MCF 10A (cell line): ENCODE data around the gene KCNMA1. TPM values are rescaled to one million over a fixed set of nuclear protein-coding genes. Genes with fewer than 3 reads are reported as not detected.
A peak's percentile ranks its signal among the peaks of the same experiment; 100 is the strongest.

Experiments used
- BruUV-seq: library from RNA; stranded (reverse); fragments of 400-500 nt; replicated peaks from 2 replicates; lab custom pipeline; 2021; lab: Mats Ljungman, UMichigan
- CTCF ChIA-PET: fragments of 300-600 bp; sonication (Branson Sonifier 250); formaldehyde crosslinking; extraction: SDS; loops from one replicate; lab custom pipeline; 2021; ENCODE audit warnings: antibody characterized with exemption, inconsistent platforms; lab: Yijun Ruan, JAX
- POLR2A ChIA-PET: fragments of 300-600, 350-650 bp; sonication (Branson Sonifier 250); formaldehyde crosslinking; extraction: SDS; loops from one replicate; lab custom pipeline; 2020; ENCODE audit warnings: antibody characterized with exemption, inconsistent platforms; lab: Yijun Ruan, JAX
- DNase-seq: peaks from one replicate; pipeline ENCODE4 v3.0.0-alpha.2; 2018; ENCODE audit not compliant: unreplicated experiment
- H3K27ac Mint-ChIP-seq: one replicate; pipeline ENCODE4 v1.8.0; 2022; ENCODE audit warnings: mild to moderate bottlenecking, low read depth, mixed read lengths; ENCODE audit not compliant: unreplicated experiment
- H3K27me3 Mint-ChIP-seq: one replicate; pipeline ENCODE4 v1.8.0; 2022; ENCODE audit warnings: mixed read lengths; ENCODE audit not compliant: insufficient read depth, unreplicated experiment
- H3K36me3 Mint-ChIP-seq: one replicate; pipeline ENCODE4 v1.8.0; 2022; ENCODE audit warnings: mild to moderate bottlenecking, moderate library complexity, mixed read lengths; ENCODE audit not compliant: insufficient read depth, unreplicated experiment
- H3K4me1 Mint-ChIP-seq: one replicate; pipeline ENCODE4 v1.8.0; 2022; ENCODE audit warnings: mixed read lengths; ENCODE audit not compliant: insufficient read depth, unreplicated experiment
- H3K4me3 Mint-ChIP-seq: one replicate; pipeline ENCODE4 v1.8.0; 2022; ENCODE audit warnings: mild to moderate bottlenecking, moderate library complexity, mixed read lengths; ENCODE audit not compliant: unreplicated experiment
- H3K9me3 Mint-ChIP-seq: one replicate; pipeline ENCODE4 v1.8.0; 2022; ENCODE audit warnings: mixed read lengths; ENCODE audit not compliant: unreplicated experiment
- CTCF ChIP-seq: fragments of 200-600 bp; IDR thresholded peaks from one replicate; pipeline ENCODE4 v1.8.0; 2022; ENCODE audit warnings: antibody characterized with exemption, mild to moderate bottlenecking; ENCODE audit not compliant: unreplicated experiment
- intact Hi-C: fragments of 100-400 bp; cut with micrococcal nuclease; formaldehyde crosslinking; loops from 2 replicates; pipeline ENCODE4 v1.14.1; 2022
- total RNA-seq: library from RNA; stranded (reverse); gene quantifications from 2 replicates; pipeline ENCODE4 v1.2.3, GENCODE V29; 2022

KCNMA1 gene
- total RNA-seq, 1 experiment from 2014 or later, result 7.5 TPM

GRCh38 chr10:77305650-77306632 is 331.7 kb downstream of the KCNMA1 start:
- DNase-seq, result no peak

DNA sequence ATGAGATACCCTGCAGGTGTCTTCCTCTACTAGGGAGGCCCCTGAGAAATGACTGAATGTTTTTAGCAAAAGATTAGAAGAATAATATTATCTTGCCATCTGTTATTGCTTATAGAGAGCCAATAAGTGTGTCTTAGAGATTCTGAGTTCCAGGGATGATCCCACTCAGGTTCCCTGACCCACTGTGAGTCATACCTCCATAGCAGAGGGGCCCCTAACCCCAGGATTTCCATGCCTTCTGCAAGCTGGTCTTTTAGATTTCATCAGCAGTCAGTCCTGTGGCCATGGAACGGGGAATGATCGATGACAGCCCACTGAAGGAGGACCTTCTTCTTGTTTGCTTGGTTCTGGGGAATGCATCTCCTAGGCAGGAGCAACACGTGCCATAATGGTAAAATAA is 333.4 kb downstream of the KCNMA1 start:
- Mint-ChIP-seq H3K27me3 (no peaks in the 10 kb centered on the region), H3K27ac (no peak overlapping the region), H3K4me1 (peaks cover 17% of the 10 kb centered on the region), H3K4me3 (no peak overlapping the region), H3K36me3 (no peaks in the 10 kb centered on the region), H3K9me3 (no peaks in the 10 kb centered on the region)
- TF ChIP-seq CTCF, result no peak
- no TSS peak for BruUV-seq
- no peak for DNase-seq
- POLR2A ChIA-PET, result no interaction called here
- intact Hi-C loops, result no loop called here
- CTCF ChIA-PET, result no interaction called here

More at GRCh38 chr10:77305650-77306632, 331.7 kb downstream of the KCNMA1 start:
- no peaks in the 10 kb centered on the region for H3K36me3 Mint-ChIP-seq
- H3K27ac Mint-ChIP-seq, result no peak overlapping the region
- no peak overlapping the region for H3K4me3 Mint-ChIP-seq
- no peaks in the 10 kb centered on the region for H3K27me3 Mint-ChIP-seq
- no TSS peak for BruUV-seq
- POLR2A ChIA-PET, result no interaction called here
- intact Hi-C loops, result no loop called here
- peaks cover 13% of the 10 kb centered on the region for H3K4me1 Mint-ChIP-seq
- H3K9me3 Mint-ChIP-seq, result no peaks in the 10 kb centered on the region
- no peak for TF ChIP-seq CTCF
- CTCF ChIA-PET, result interaction anchor here (0.6 to 0.7 kb wide), 3 partner anchors 227 to 330 kb away, joined by 3 read pairs; no protein-coding TSS in a partner anchor

- Mint-ChIP-seq H3K27ac (no peak overlapping the region), H3K4me3 (no peak overlapping the region), H3K27me3 (no peaks in the 10 kb centered on the region), H3K36me3 (no peaks in the 10 kb centered on the region), H3K4me1 (peaks cover 26% of the 10 kb centered on the region), H3K9me3 (no peaks in the 10 kb centered on the region)
- peak; percentile 21 for DNase-seq
- no peak for TF ChIP-seq CTCF
- intact Hi-C loops, result no loop called here
- ChIA-PET CTCF (interaction anchor here (0.7 to 0.9 kb wide), 2 partner anchors 88 to 137 kb away, joined by 3 read pairs; no protein-coding TSS in a partner anchor), POLR2A (interaction anchor here (0.8 to 1.0 kb wide), 4 partner anchors 20 to 106 kb away, joined by 3 read pairs; no protein-coding TSS in a partner anchor)
- no TSS peak for BruUV-seq
Observed at GRCh38 chr10:77301305-77301730, 336.3 kb downstream of the KCNMA1 start.

GRCh38 chr10:77300682-77301302 is 336.8 kb downstream of the KCNMA1 start:
- Mint-ChIP-seq H3K27ac (no peak overlapping the region), H3K36me3 (no peaks in the 10 kb centered on the region), H3K27me3 (no peaks in the 10 kb centered on the region), H3K9me3 (no peaks in the 10 kb centered on the region), H3K4me1 (peaks cover 22% of the 10 kb centered on the region), H3K4me3 (no peak overlapping the region)
- intact Hi-C loops, result no loop called here
- no TSS peak for BruUV-seq
- ChIA-PET POLR2A (interaction anchor here (0.8 to 1.0 kb wide), 4 partner anchors 19 to 105 kb away, joined by 3 read pairs; no protein-coding TSS in a partner anchor), CTCF (interaction anchor here (0.7 to 0.9 kb wide), 2 partner anchors 89 to 136 kb away, joined by 3 read pairs; no protein-coding TSS in a partner anchor)
- no peak for TF ChIP-seq CTCF
- DNase-seq, result no peak
